ENCODE measurements around the gene MAFB.

MAFB gene

DNA sequence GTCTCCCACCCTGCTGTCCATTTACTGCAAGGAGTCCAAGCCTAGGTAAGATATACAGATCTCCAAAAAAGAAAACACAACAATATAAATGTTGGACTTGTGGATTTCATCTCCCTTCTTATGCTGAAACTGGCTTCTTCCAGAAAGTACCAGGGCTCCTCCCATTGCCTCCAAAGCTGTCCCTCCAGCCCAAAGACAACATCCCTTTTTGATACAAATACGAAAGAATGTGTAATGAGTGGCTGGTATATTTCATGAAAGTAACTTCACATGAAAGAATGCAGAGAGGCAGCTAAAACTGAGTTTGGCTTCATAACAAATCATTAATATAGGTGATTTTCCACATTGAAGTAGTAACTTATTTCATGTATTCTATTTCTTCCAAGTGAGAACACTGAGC, 7.9 kb downstream of the MAFB start:
- no peak for DNase-seq (ENCODE audit: low read depth)

DNA sequence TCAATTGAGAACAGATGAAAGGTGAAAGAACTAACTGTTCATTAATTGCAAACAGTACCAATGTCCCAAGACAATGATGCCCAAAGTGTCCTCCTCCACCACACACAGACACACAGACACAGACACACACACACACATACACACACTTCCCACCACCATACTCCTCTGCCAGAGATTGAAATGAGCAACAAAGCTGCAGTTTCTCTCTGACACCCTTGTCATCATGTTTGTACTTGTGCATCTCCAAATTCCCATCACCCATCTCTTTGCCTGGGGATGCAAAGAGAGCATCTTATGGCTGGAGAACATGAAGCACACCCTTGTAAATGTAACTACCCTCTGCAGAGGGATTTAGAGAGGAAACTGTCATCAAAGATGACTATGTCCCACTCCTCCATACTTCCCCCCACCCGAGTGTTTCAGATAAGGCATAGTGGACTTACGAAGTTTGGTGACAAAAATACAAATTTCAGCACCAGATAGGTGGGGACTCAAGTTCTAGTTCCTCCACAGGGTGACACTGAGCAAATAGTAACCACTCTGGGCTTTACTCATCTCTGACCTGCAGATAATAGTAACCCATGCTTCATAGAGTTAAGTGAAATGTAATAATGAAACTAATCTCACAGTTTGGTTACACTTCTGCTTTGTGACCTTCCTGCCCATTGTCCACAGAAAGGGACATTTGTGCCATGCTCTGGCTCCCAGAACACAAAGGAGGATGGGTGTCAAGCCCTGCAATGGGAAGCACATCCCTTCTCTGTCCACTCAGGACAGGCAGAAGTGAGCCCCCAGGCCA, 8.7 kb downstream of the MAFB start:
- no peak for DNase-seq (ENCODE audit: low read depth)

DNA sequence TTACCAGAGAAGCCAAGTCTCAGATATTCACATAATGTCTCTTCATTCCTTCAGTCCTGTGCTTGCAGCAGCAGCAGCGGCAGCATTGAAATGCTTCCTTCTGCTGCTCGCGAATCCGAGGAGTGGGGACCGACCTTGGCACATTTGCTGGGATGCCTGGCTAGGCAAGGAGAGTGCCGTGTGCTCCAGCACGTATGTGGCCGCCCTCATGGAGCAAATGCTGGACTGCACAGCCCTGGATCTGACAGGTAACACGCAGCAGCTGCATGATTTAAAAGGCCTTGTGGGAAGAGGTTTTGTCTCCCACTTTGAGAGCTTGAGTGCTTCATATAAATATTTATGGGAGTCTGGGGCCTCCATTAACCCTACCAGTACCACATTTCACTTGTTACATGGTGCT, 9.9 kb downstream of the MAFB start:
- DNase-seq (ENCODE audit: low read depth) = no peak

DNA sequence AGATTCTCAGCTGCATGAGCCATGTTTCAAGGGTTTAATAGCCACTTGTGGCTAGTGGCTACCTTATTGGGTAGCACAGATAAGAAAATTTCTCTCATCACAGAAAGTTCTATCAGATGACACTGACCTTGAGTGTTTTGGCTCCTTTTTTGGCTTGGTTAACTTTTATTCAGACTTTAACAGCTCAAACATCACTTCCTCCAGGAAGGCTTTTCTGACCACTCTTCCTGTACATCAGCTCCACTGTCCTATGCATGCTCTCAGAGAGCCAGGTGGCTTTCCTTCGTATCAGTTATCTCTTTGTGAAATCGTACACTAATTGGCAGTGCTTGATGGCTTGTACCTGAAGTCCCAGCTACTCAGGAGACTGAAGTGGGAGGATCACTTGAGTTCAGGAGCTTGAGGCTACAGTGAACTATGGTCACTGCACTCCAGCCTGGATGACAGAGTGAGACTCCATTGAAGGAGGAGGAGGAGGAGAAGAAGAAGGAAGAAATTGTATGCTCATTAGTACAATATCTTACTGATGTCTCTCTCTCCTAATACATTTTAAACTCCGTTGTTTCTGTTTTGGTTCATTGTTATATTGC, 10.7 kb downstream of the MAFB start:
- DNase-seq (ENCODE audit: low read depth) = no peak

DNA sequence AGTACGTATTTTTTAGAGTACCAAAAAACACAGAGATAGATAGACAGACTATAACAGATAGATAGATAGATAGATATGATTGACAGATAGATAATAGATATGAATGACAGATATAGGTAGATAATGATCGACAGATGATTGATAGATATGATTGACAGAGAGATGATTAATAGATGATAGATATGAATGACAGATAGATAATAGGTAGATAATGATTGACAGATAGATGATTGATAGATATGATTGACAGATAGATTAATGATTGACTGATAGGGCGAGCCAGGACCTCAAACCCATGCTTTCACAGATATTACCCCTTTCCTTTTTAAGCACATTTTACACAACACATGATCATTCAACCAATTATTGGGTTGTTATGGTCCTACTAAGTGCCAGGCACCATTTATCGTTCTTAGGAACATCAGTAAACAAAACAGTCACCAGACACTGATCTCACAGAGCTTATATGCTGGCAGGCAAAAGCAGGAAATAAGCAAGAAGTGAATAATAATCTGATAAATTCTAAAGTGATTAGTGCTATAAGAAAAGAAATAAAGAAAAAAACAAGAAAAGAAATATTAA, 11.6 kb downstream of the MAFB start:
- no peak for DNase-seq (ENCODE audit: low read depth)

DNA sequence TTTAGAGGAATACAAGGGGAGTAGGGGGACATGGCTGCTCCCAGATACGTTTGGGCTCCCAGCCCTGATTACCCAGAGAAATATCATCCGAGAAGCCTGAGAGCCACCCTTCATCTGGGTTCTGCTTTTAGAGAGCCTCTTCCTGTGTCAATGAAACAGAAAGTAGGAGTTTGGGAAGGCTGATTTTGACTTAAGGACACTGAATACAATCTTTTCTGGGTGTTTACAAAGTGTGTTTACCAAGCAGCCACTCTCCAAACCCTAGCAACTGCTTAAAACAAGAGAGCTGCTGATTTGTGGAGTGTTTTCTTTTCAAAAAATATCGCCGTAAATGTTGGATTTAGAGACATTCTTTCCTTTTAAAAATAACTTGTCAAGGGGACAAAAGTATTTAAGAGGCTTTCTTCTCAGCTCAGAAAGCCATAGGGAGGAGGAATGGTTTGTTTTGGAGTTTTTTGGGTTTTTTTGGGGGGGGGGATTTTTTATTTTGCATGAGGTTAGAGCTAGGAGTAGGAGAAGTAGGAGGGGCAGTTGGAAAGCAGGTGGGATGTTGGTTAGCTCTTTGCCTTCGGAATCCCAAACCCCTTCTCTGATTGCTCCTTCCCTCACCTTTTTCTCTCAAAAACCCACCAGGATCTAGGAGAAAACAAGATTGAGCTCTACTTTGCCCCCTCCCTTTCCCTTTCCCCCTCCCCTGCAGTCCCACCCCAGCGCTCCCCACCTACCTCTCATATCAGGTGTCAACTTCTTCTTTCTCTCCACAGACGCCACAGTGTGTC, 12.4 kb downstream of the MAFB start:
- DNase-seq (ENCODE audit: low read depth) = no peak

DNA sequence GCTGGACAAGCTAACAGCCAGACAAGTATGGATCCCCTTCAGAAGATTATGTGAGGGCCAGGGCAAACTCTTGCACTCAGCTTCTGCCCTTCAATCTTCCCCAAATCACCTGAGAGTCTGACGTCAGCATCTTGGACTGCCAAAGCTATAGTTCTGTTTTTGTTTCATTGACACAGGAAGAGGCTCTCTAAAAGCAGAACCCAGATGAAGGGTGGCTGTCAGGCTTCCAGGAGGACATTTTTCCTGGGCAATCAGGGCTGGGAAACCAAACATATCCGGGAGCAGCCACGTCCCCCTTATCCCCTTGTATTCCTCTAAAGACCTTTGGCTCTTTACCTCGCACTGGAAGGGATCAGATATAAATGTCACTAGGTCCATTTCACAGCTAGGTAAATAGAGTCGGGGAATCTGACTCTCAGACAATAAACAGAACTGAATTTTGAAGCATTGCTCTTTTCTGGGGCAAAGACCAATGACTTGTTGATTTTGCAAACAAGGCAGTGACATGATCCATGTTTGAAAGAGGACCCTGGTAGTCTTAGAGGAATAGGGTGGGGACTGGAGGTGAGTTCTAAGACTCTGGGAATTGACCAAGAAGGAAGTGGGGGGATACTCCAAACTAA, 13.3 kb downstream of the MAFB start:
- DNase-seq (ENCODE audit: low read depth) = no peak

DNA sequence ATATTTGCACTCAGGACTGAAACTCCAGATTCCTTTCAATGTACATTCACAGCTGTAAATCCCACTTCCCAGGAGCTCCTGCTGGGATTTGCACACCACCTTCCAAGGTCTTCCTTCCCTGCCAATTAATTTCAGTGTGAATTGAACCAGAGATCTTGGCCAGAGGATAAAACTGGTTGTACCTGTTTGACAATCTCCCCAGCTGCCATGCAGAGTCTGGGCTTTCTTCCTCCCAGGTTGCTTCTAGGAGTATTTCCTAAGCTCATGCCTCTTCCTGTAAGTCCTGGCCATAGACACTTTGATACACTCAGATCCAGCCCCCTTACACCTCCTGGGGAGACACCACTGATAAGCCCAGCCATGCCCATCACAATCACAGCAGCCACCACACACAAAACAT, 15.6 kb downstream of the MAFB start:
- DNase-seq (ENCODE audit: low read depth) = no peak

DNA sequence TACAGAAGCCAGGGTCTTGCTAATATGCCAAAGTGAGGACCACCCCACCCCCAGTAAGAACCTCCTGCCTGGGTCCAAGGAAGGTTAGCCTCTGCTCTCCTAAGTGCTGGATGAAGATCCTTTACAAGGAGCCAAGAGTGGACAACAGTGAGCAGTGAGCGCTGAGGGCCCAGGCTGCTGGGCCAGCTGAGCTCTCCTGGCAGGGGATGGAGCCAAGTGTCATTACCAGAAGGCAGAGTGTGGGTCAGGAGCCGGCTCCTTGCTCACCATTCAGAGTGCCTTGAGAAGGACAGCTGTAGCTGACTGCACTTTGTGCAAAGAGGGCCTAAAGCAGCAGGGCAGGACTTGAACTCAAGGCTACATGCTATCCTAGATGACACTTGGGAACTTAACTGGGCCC, 16.9 kb downstream of the MAFB start:
- DNase-seq (ENCODE audit: low read depth) = no peak

DNA sequence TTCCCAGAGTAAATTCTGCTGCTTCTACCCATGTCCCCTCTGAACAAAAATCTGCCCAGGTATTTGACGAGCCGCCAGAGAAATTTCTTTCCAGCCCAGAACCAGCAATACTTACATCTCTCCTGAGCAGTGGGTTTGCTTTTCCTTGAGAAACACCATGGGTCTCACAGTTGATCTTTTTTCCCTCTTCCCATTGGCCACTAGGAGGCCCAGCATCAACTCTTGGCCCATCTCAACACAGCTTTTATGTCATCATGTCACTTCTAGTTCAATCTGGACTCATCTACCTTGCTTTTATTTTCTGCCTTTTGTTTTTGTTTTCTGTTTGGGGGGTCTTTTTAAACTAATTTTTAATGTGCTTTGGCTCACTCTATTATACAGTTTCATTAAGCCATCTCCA, 18.8 kb downstream of the MAFB start:
- DNase-seq (ENCODE audit: low read depth) = no peak

DNA sequence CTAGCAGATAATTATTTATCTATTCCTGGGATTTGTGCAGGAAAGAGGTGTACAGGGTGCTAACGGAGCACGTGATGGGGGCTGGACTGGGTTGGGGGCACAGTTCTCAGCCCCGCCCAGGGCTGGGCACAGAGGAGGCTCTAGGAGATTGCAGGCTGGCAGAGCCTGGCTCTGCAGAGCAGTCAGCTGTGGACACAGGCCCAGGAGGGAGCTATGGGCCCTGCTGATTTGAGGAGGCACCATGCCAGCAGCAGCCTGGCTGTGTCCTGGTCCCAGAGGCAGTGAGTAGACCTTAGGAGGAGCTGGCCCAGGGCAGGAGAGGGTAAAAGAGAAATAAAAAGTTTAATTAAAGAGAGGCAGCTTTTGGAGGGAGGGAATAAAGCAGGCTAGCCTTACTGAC, 19.3 kb downstream of the MAFB start:
- no peak for DNase-seq (ENCODE audit: low read depth)

DNA sequence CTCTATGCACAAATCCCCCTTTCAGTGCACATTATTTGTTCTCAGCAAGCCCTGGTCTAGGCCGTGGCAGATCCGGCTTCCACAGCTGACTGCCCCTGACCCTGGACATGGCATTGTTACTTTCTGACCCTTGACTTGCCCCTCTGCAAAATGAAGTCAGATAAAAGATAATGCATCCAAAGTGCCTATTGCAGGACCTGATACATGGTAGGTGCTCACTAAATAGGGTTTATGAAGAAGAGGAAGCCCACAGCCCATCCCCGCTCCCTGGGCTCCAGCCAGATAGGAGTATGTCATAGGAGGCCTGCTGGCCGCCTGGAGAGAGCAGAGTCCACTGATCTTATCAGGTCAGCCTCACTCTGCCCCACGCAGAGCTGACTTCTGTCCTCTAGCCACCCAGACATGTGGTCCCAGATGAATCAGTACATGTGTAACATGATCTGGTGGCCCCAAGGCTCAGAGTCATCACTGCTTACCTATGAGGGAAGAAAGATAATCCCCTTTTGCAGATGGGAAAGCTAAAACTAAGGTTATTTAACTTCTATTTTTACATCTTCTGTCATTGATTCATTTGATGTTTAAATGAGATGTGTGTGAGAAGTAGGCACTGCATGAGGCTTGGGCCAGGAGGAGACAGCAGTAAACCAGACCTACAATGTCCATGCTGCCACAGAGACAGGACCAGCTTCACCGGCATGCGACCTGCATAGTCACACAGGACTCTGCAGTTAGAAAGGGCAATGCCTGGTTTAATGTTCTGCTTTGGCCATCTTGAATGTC, 20.4 kb downstream of the MAFB start:
- no peak for DNase-seq (ENCODE audit: low read depth)

DNA sequence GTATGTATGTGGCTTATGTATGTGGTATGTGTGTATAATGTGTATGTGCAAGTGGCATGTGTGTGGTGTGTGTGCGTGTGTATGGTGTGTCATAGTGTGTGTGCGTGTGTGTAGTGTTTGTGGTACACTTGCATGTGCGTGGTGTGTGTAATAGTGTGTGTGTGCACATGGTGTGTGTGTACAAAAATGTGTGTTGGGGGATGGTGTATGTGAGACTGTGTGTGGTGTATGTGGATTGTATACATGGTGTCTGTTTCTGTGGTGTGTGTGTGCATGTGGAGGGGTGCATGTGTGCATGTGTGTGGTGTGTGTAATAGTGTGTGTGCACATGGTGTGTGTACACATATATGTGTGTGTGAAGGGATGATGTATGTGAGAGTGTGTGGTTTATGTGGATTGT, 21.5 kb downstream of the MAFB start:
- no peak for DNase-seq (ENCODE audit: low read depth)

DNA sequence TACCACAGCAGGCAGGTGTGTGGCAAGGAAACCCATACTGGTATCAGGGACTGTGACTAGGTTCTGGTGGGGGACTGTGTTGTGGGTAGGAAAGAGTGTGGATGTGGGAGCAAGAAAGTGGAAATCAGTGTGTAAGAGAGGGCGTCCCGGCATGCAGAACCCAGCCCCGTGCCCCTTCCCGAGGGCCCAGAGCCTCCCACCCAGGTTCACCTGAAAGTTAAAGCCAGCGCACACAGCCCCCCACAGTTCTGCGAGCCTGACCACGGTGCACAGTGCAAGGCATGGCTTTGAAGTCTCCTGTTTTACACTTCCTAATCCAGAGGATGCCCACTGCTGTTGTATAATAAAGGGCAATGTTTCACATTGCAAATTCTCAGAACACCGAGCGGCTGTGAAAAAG, 22.7 kb downstream of the MAFB start:
- no peak for DNase-seq (ENCODE audit: low read depth)

DNA sequence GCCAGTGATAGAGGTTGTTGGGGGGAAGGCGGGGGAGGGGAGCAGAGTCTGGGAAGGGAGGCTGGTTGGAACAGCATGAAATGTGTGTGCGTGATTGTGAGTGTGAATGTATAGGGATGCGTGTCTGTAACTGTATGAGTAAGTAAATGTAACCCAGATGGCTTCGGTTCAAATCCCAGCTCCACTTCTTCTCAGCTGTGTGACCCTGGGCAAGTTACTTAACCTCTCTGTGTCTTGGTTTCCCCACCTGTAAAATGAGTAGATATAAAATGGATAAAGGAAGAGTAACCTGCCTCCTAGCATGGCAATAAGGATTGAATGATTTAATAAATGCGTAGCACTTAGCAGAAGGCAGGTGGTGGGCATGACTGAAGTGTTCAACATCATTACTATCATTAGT, 24.1 kb downstream of the MAFB start:
- DNase-seq (ENCODE audit: low read depth) = no peak

DNA sequence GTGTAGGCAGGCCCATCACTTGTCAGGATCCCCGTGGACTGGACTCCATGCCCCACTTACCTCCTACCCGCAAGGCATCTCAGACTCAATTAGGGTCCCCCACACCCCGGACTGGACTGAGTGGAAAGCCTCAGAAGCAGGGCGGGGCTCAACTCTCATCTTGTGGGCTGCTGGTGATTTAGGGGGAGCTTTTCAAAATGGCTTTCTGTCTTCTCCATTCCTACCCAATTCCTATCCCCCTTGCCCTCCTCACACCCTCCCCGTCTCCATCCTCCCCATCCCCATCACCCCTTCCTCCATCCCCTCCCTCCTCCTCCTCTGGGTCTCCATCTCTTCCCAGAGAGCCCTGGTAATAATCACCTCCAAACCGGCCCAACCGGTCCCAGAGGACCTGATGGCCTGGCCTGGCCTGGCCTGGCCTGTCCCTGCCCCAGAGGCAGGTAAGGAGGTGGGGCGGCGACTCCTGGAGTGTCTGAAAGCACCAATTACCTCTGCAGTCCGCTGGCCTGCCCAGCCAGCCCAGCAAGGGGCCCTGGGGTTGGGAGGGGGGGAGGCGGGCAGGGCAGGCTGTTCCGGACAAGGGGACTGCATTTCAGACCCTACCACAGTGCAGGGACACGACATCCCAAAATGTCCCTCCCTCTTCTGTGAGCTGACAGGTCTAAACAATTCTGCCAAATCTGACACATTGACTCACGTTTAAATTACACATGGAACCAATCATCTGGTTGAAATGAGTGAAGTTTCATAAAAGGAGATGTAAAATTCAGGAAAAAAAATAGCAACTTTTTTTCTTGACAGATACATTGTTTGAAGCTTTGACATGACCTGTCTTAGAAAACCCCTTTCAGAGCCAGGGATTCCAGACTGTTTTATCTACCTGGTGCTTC, 24.8 kb downstream of the MAFB start:
- no peak for DNase-seq (ENCODE audit: low read depth)

DNA sequence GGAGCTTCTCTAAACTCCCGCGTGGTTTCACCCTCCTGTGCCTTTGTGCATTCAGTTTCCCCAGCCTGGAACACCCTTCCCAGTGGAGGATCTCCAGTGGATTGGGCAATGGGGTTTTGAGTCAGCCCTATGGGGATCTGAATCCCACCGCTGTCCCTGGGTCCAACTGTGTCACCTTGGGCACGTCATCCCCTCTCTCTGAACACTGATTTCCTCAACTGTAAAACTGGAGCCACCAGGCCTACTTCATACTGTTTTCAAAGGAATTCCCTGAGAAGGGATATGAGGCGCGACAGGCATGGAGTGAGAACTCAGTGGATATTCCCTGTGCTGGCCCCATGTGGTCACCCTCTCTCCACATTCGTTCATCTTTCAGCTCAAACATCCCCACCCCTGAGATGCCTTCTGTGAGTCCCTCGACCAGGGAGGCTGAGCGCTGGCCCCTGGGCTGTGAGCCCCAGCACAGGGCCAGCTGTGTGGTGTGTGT, 25.7 kb downstream of the MAFB start:
- DNase-seq (ENCODE audit: low read depth) = no peak

DNA sequence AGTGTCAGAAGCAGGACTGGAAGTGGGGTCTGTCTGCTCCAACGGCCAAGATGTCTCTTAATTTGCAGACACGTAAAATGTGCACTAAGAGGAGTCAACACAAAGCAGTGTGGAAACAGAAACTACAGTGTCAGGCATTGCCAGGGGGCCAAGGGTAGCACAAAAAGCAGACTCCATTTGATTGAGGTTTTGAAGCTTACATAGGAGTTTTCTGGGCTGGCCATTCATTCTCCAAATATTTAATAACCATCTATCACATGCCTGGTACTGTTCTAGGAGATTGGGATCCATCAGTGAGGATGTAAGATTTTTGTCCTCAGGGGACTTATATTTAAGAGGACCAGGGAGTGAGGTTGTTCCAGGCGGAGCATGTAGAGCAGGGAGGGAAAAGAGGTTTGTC, 29.5 kb downstream of the MAFB start:
- no peak for DNase-seq (ENCODE audit: low read depth)

DNA sequence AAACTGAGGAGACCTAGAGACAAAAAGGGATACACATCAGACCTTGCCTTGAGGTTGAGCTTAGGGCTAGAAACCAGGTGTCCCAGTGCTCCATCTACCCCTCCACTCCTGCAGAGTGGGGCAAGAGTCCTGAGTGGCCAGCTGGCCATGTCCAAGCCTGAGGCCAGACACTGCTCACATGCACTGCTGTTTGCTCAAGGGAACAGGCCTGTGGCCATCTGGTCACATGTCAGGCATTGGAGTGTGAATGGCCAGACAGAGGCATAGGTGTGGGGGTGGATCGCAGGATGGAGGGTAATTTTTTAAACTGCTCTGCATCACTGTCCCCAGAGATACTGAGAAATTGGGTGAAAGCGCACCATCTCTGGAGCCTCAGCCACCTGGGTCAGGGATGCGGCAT, 30.5 kb downstream of the MAFB start:
- DNase-seq (ENCODE audit: low read depth) = no peak

DNA sequence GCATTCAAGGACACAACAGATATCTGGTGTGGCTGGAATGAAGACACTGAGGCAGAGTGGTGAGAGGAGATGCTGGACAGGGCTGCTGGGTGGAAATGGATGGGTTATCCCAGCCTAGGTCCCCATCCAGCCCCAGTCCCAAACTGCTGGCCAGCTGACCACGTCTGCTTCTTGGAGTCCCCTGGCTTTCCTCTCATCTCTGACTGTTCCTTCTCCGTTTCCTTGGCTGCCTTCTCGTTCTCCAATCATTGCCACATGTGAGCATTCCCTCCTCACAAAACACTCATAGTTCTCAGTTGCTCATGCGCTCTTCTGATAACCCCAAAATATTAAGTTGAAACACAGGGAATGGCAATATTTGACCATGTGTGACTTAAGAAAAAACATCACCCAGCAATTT, 31.5 kb downstream of the MAFB start:
- no peak for DNase-seq (ENCODE audit: low read depth)

DNA sequence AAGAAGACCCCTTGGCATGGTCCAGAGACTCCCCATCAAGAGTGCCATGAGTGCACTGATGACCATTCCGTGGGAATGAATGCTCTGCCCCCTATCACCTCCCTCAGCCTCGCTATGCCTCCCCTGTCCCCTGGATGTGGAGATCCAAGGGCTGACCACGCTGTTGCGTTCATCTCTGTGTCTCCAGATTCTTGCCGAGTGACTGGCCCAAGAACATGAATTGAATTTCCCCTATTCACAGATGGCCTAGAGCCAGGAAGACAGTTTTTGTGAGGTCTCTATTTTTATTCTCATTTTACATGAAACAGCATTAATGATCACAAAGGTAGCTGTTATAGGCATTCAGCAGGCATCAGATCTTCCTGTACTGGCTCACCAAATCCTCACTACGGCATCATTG, 33.6 kb downstream of the MAFB start:
- DNase-seq (ENCODE audit: low read depth) = no peak
